NCI-H82 treated with DMSO at 0.1 percent for 48 hours (cell line): ENCODE results near the gene IGHMBP2.

Source experiments
- DNase-seq: peaks from one replicate; lab custom pipeline; 2025; ENCODE audit not compliant: unreplicated experiment; lab: John Stamatoyannopoulos, UW

The IGHMBP2 gene

DNA sequence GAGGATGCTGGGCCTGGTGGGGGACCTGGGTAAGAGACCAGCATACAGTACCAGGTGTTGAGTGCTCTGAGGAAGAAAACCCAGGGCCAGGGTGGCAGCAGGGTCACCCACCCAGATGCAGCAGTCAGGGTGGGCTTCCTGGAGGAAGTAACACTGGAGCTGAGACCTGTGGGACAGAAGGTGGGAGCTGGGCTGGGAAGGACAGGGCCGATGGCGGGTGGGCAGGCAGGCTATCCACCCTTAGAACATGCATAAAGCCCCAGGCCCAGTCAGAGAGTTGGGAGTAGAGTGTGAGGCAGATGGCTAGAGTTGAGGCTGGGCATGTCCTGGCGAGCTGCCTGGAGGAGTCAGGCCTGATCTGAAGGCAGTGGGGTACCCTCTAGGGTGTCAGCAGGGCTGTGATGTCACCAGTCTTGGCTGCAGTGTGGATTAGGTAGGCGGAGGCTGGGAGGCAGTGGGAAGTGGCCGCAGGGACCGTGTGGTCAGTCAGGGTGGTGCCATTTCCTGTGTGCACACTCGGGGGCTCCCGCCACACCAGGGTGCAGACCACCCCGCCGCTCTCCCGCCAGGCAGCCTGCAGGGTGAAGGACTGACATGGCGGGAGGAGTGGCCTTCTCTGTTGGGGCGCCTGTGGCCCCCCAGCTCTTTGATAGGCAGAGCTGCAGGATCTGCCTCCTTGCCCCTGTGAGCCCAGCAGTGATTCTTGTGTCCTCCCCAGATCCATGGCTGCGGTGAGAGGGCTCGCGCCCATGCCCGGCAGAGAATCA, 35.3 kb downstream of the IGHMBP2 start:
- DNase-seq: no peak

GRCh38 chr11:68939583-68940555, 36.2 kb downstream of the IGHMBP2 start:
- no peak for DNase-seq

- no peak for DNase-seq
Observed at GRCh38 chr11:68940651-68941323, 37.1 kb downstream of the IGHMBP2 start.

- DNase-seq: no peak
Observed at GRCh38 chr11:68941324-68942094, 37.8 kb downstream of the IGHMBP2 start.

- DNase-seq: no peak
Observed at GRCh38 chr11:68942095-68942620, 38.5 kb downstream of the IGHMBP2 start.

DNA sequence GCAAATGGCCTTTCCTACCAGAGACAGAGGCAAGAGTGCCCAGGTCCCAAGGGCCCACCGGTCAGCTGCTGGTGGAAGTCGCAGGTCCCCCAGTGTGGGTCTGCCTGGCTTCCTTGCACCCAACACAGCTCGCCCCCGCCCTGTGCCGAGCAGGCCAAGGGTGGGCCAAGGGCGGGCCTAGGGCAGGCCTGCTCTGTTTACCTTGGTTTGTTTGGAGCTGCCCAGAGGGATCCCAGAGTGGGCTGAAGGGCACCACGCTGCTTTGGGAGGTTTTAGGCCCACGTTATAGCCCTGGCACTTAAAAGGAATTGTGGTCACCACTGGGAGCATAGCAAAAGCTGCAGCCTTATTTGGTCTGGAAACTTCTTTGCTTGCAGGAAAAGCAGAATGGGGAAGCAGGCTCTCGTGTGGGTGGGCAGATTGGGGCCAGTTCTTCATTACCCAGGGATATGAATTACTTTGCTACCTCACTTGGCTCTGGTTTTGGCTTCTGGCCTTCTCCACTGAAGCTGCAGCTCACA, 39.1 kb downstream of the IGHMBP2 start:
- DNase-seq: no peak

DNA sequence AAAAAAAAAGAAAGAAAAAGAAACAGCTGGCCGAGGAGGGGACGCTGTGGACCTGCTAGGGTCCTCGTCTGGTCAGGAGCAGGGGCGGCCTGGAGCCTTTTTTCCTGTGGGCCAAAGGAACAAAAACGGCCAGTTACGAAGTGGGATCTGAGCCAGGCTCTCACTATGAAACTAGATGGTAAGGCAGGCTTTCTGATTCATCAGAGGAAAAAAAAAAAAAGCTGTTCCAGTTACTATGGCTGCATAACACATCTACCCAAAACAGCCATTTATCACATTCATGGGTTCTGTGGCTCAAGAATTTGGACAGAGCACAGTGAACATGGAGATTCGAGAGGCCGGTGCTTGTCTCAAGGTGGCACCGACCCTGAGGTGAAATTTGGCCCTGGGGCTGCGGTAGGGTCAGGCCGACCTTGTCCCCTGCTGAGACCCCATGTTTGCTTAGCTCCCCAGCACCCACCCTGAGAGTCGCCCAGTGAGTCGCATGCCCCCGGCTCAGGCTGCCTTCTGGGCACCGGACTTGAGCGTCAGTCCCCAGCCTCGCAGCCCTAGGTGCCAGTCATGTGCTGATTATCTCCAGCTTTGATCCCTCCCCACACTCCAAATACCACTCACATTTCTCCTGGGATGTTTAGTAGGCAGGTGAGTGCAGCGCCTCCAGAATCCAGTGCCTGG, 42.9 kb downstream of the IGHMBP2 start:
- DNase-seq: no peak

- no peak for DNase-seq
Observed at GRCh38 chr11:68947151-68947550, 43.5 kb downstream of the IGHMBP2 start.

GRCh38 chr11:68948496-68948895, 44.8 kb downstream of the IGHMBP2 start:
- no peak for DNase-seq

DNA sequence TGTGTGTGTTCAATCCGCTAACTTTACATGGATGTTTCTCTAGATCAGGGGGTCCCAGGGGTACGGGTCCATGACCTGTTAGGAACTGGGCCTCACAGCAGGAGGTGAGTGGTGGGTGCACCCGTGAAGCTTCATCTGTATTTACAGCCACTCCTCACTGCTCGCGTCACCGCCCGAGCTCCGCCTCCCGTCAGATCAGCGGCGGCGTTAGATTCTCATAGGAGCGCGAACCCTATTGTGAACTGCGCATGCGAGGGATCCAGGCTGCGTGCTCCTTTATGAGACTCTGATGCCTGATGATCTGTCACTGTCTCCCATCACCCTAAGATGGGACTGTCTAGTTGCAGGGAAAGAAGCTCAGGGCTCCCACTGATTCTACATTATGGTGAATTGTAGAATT, 45.2 kb downstream of the IGHMBP2 start:
- no peak for DNase-seq

- DNase-seq: no peak
Observed at GRCh38 chr11:68950270-68950669, 46.6 kb downstream of the IGHMBP2 start.

- DNase-seq: no peak
Observed at GRCh38 chr11:68950762-68951161, 47.1 kb downstream of the IGHMBP2 start.

DNA sequence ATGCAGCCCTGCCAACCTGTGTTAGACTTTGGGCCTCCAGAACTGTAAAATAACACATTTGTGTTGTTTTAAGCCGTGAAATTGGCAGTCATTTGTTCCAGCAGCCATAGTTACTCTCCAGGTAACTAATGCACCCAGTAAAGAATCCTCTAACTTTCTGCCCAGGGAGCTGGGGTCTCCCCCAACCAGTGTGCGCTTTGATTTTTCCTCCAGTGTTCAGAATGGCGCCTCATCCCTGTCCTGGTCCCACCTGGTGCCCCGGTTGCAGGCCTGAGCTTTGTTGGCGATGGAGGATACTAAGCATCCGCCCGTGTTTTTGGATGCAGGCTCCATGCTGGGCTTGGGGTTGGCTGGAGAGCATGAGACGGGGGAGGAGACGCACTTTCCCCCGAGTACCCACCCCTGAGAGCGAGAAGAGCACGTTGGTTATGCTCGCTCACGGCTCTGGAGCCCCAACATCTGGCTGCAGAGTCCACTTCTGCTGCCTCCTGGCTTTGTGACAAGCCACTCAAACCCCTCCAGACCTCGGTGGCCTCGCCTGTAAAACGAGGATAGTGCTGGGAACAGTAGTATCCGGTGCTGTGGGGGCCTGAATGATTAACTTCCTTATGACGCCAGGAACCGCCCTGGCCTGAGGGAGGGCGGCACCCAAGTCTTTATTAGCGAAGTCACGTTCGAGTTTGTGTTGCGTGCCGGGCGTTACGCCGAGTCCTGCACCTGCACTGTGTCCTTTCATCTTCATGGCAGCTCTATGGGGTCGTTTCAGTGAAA, 51.3 kb downstream of the IGHMBP2 start:
- no peak for DNase-seq

DNA sequence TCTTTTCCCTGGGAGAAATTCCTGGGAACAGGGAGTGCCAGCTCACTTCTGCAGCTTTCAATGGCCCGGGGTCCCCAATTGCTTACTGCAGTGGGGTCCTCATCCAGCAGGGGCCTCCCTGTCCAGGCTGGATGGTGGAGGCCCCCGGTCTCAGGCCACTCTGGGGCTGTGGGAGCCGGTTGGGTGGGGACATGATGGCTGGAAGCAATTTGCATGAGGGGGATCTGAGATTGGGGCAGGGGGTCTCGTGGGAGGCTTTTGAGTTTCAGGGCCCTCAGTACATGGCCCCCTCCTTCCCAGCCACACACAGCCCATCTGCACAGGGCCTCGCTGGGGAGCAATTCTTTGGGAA, 51.9 kb downstream of the IGHMBP2 start:
- DNase-seq: no peak

- no peak for DNase-seq
Observed at GRCh38 chr11:68956142-68956541, 52.5 kb downstream of the IGHMBP2 start.

GRCh38 chr11:68956547-68957254, 53.0 kb downstream of the IGHMBP2 start:
- no peak for DNase-seq

- no peak for DNase-seq
Observed at GRCh38 chr11:68958211-68958610, 54.5 kb downstream of the IGHMBP2 start.
